Type B pancreatic cell (in vitro differentiated cells): Measurements from ENCODE around the gene UBXN6. TPM values are rescaled to one million over a fixed set of nuclear protein-coding genes. Genes with fewer than 3 reads are reported as not detected.

Source experiments
- DNase-seq: peaks from one replicate; pipeline ENCODE4 v3.0.0; 2021; ENCODE audit warnings: mixed read lengths; ENCODE audit not compliant: unreplicated experiment; ENCODE audit errors: extremely low spot score
- H3K27ac Mint-ChIP-seq: 2 replicates; pipeline ENCODE4 v1.8.0; 2021; ENCODE audit warnings: mild to moderate bottlenecking, mixed read lengths
- H3K27me3 Mint-ChIP-seq: 2 replicates; pipeline ENCODE4 v1.8.0; 2021; ENCODE audit warnings: mixed read lengths
- H3K36me3 Mint-ChIP-seq: 2 replicates; pipeline ENCODE4 v1.8.0; 2021; ENCODE audit warnings: mixed read lengths
- H3K4me1 Mint-ChIP-seq: one replicate; pipeline ENCODE4 v1.8.0; 2021; ENCODE audit warnings: mixed read lengths; ENCODE audit not compliant: unreplicated experiment
- H3K4me3 Mint-ChIP-seq: 2 replicates; pipeline ENCODE4 v1.8.0; 2021; ENCODE audit warnings: mild to moderate bottlenecking, mixed read lengths
- H3K9me3 Mint-ChIP-seq: 2 replicates; pipeline ENCODE4 v1.8.0; 2021; ENCODE audit warnings: mixed read lengths
- CTCF ChIP-seq: fragments of 200-600 bp; sonication (generic); conservative IDR thresholded peaks from 2 replicates; pipeline ENCODE4 v1.5.0; 2021; ENCODE audit warnings: antibody characterized with exemption, mild to moderate bottlenecking
- total RNA-seq: library from RNA; stranded (reverse); gene quantifications from 2 replicates; pipeline ENCODE4 v1.2.1, GENCODE V29; 2021; ENCODE audit warnings: low replicate concordance

The UBXN6 gene
- total RNA-seq, 1 donor from 2014 or later: 60.8 TPM

GRCh38 chr19:4497770-4498389 is 40.3 kb upstream of the UBXN6 start:
- no peak overlapping the region for H3K4me3 Mint-ChIP-seq
- TF ChIP-seq CTCF: no peak
- no peaks in the 10 kb centered on the region for H3K4me1 Mint-ChIP-seq
- no peaks in the 10 kb centered on the region for H3K27me3 Mint-ChIP-seq
- DNase-seq: no peak
- no peak overlapping the region for H3K27ac Mint-ChIP-seq
- no peaks in the 10 kb centered on the region for H3K9me3 Mint-ChIP-seq
- H3K36me3 Mint-ChIP-seq: no peaks in the 10 kb centered on the region

- Mint-ChIP-seq H3K27me3 (no peaks in the 10 kb centered on the region), H3K4me3 (no peak overlapping the region), H3K27ac (no peak overlapping the region), H3K4me1 (no peaks in the 10 kb centered on the region), H3K36me3 (no peaks in the 10 kb centered on the region), H3K9me3 (no peaks in the 10 kb centered on the region)
- no peak for DNase-seq
- TF ChIP-seq CTCF: no peak
Observed at GRCh38 chr19:4496304-4496703, 38.7 kb upstream of the UBXN6 start.

GRCh38 chr19:4495471-4495870 is 37.9 kb upstream of the UBXN6 start:
- Mint-ChIP-seq H3K4me1 (no peaks in the 10 kb centered on the region), H3K27ac (no peak overlapping the region), H3K36me3 (no peaks in the 10 kb centered on the region), H3K9me3 (no peaks in the 10 kb centered on the region), H3K27me3 (no peaks in the 10 kb centered on the region), H3K4me3 (no peak overlapping the region)
- DNase-seq: no peak
- TF ChIP-seq CTCF: no peak

DNA sequence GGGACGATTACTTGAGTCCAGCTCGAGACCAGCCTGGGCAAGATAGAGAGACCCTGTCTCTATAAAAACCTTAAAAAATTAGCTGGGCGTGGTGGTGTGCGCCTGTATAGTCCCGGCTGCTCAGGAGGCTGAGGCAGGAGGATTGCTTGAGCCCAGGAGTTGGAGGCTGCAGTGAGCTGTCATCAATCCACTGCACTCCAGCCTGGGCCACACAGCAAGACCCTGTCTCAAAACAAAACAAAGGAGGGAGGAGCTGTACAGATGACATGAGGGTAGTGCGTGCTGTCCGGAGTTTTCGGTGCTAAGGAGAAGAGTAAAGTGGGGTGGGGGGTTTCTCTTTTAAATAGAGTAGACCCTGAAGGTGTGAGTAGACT is 37.1 kb upstream of the UBXN6 start:
- Mint-ChIP-seq H3K27ac (no peak overlapping the region), H3K9me3 (no peaks in the 10 kb centered on the region), H3K4me1 (no peaks in the 10 kb centered on the region), H3K27me3 (no peaks in the 10 kb centered on the region), H3K4me3 (no peak overlapping the region), H3K36me3 (no peaks in the 10 kb centered on the region)
- no peak for DNase-seq
- TF ChIP-seq CTCF: no peak

- Mint-ChIP-seq H3K36me3 (no peaks in the 10 kb centered on the region), H3K4me3 (no peak overlapping the region)
Observed at GRCh38 chr19:4493929-4494690, 36.5 kb upstream of the UBXN6 start.

More at GRCh38 chr19:4493929-4494690, 36.5 kb upstream of the UBXN6 start:
- H3K9me3 Mint-ChIP-seq: no peaks in the 10 kb centered on the region
- no peaks in the 10 kb centered on the region for H3K4me1 Mint-ChIP-seq
- no peak for TF ChIP-seq CTCF
- no peak overlapping the region for H3K27ac Mint-ChIP-seq
- DNase-seq: no peak
- no peaks in the 10 kb centered on the region for H3K27me3 Mint-ChIP-seq
